Measurements from ENCODE around the gene FUNDC2.

FUNDC2 gene

GRCh38 chrX:155026727-155027508 lies at the start of gene FUNDC2:
TSS of gene FUNDC2 (plus strand) at chrX:155026844. CDS start at chrX:155026939, 95 bp downstream.
- in situ Hi-C loops (cut with MboI; ENCODE audit: low sequenced_read_pairs) = loop anchor here (25.0 kb wide), 1 partner anchor 890 kb away; the partner anchor contains the start of gene OPN1LW
- H3K36me3 ChIP-seq (replicated peaks) = no peaks in the 10 kb centered on the region
- peak; percentile 90 to 96 for DNase-seq (ENCODE audit: low spot score in 2 of 2)
- peak within 1 kb of the TSS; percentile 75 for H3K4me3 ChIP-seq
- peaks cover 10% of the 10 kb centered on the region for H3K4me1 ChIP-seq
- H3K9me3 ChIP-seq = no peaks in the 10 kb centered on the region
- no peaks in the 10 kb centered on the region for H3K27me3 ChIP-seq (ENCODE audit: low read depth)

- in situ Hi-C loops (cut with MboI; ENCODE audit: low sequenced_read_pairs) = loop anchor here (5.0 kb wide), 1 partner anchor 78 kb away; no protein-coding TSS in a partner anchor
- no peaks in the 10 kb centered on the region for H3K4me1 ChIP-seq
- H3K27me3 ChIP-seq (ENCODE audit: low read depth) = no peaks in the 10 kb centered on the region
- DNase-seq (ENCODE audit: low spot score in 2 of 2) = no peak
- no peaks in the 10 kb centered on the region for H3K36me3 ChIP-seq (replicated peaks)
- no peak overlapping the region for H3K4me3 ChIP-seq
- H3K9me3 ChIP-seq = no peaks in the 10 kb centered on the region
Observed at GRCh38 chrX:154979629-154980028, 47.0 kb upstream of the FUNDC2 start.

GRCh38 chrX:154980330-154981115 lies 46.1 kb upstream of the FUNDC2 start:
- Histone ChIP-seq H3K4me1 (no peaks in the 10 kb centered on the region), H3K4me3 (no peak overlapping the region), H3K27me3 (ENCODE audit: low read depth) (no peaks in the 10 kb centered on the region), H3K36me3 (replicated peaks) (no peaks in the 10 kb centered on the region), H3K9me3 (no peaks in the 10 kb centered on the region)
- in situ Hi-C loops (cut with MboI; ENCODE audit: low sequenced_read_pairs) = loop anchor here (5.0 kb wide), 1 partner anchor 77 kb away; no protein-coding TSS in a partner anchor
- peak; percentile 63 to 88 for DNase-seq (ENCODE audit: low spot score in 2 of 2)

- Histone ChIP-seq H3K36me3 (replicated peaks) (no peaks in the 10 kb centered on the region), H3K4me3 (no peak overlapping the region), H3K4me1 (no peaks in the 10 kb centered on the region), H3K27me3 (ENCODE audit: low read depth) (no peaks in the 10 kb centered on the region), H3K9me3 (no peaks in the 10 kb centered on the region)
- DNase-seq (ENCODE audit: low spot score in 2 of 2) = no peak
- in situ Hi-C loops (cut with MboI; ENCODE audit: low sequenced_read_pairs) = loop anchor here (5.0 kb wide), 1 partner anchor 76 kb away; no protein-coding TSS in a partner anchor
Observed at GRCh38 chrX:154981116-154981411, 45.6 kb upstream of the FUNDC2 start.

- Histone ChIP-seq H3K9me3 (no peaks in the 10 kb centered on the region), H3K36me3 (replicated peaks) (no peaks in the 10 kb centered on the region), H3K4me1 (no peaks in the 10 kb centered on the region), H3K27me3 (ENCODE audit: low read depth) (no peaks in the 10 kb centered on the region), H3K4me3 (no peak overlapping the region)
- in situ Hi-C loops (cut with MboI; ENCODE audit: low sequenced_read_pairs) = no loop called here
- no peak for DNase-seq (ENCODE audit: low spot score in 2 of 2)
Observed at GRCh38 chrX:154986826-154987575, 39.6 kb upstream of the FUNDC2 start.

GRCh38 chrX:154987940-154988339 lies 38.7 kb upstream of the FUNDC2 start:
- in situ Hi-C loops (cut with MboI; ENCODE audit: low sequenced_read_pairs) = no loop called here
- Histone ChIP-seq H3K36me3 (replicated peaks) (no peaks in the 10 kb centered on the region), H3K4me3 (no peak overlapping the region), H3K9me3 (no peaks in the 10 kb centered on the region), H3K27me3 (ENCODE audit: low read depth) (no peaks in the 10 kb centered on the region), H3K4me1 (no peaks in the 10 kb centered on the region)
- DNase-seq (ENCODE audit: low spot score in 2 of 2) = no peak

- no peaks in the 10 kb centered on the region for H3K36me3 ChIP-seq (replicated peaks)
- H3K4me1 ChIP-seq = no peaks in the 10 kb centered on the region
- no peaks in the 10 kb centered on the region for H3K9me3 ChIP-seq
- no peak overlapping the region for H3K4me3 ChIP-seq
- no peak for DNase-seq (ENCODE audit: low spot score in 2 of 2)
- H3K27me3 ChIP-seq (ENCODE audit: low read depth) = no peaks in the 10 kb centered on the region
- in situ Hi-C loops (cut with MboI; ENCODE audit: low sequenced_read_pairs) = no loop called here
Observed at GRCh38 chrX:154988719-154989118, 37.9 kb upstream of the FUNDC2 start.

GRCh38 chrX:154990496-154990895 lies 36.1 kb upstream of the FUNDC2 start:
- H3K27me3 ChIP-seq (ENCODE audit: low read depth) = no peaks in the 10 kb centered on the region
- no peaks in the 10 kb centered on the region for H3K4me1 ChIP-seq
- H3K36me3 ChIP-seq (replicated peaks) = no peaks in the 10 kb centered on the region
- in situ Hi-C loops (cut with MboI; ENCODE audit: low sequenced_read_pairs) = no loop called here
- no peak for DNase-seq (ENCODE audit: low spot score in 2 of 2)
- H3K4me3 ChIP-seq = no peak overlapping the region
- no peaks in the 10 kb centered on the region for H3K9me3 ChIP-seq

- in situ Hi-C loops (cut with MboI; ENCODE audit: low sequenced_read_pairs) = no loop called here
- no peaks in the 10 kb centered on the region for H3K9me3 ChIP-seq
- no peaks in the 10 kb centered on the region for H3K4me1 ChIP-seq
- no peak for DNase-seq (ENCODE audit: low spot score in 2 of 2)
- no peaks in the 10 kb centered on the region for H3K36me3 ChIP-seq (replicated peaks)
- no peak overlapping the region for H3K4me3 ChIP-seq
- no peaks in the 10 kb centered on the region for H3K27me3 ChIP-seq (ENCODE audit: low read depth)
Observed at GRCh38 chrX:154991039-154991438, 35.6 kb upstream of the FUNDC2 start.

GRCh38 chrX:154991476-154991875 lies 35.2 kb upstream of the FUNDC2 start:
- no peaks in the 10 kb centered on the region for H3K4me1 ChIP-seq
- no peak overlapping the region for H3K4me3 ChIP-seq
- in situ Hi-C loops (cut with MboI; ENCODE audit: low sequenced_read_pairs) = no loop called here
- H3K36me3 ChIP-seq (replicated peaks) = no peaks in the 10 kb centered on the region
- DNase-seq (ENCODE audit: low spot score in 2 of 2) = no peak
- no peaks in the 10 kb centered on the region for H3K27me3 ChIP-seq (ENCODE audit: low read depth)
- H3K9me3 ChIP-seq = no peaks in the 10 kb centered on the region

GRCh38 chrX:154998204-154998880 lies 28.3 kb upstream of the FUNDC2 start:
- Histone ChIP-seq H3K27me3 (ENCODE audit: low read depth) (no peaks in the 10 kb centered on the region), H3K9me3 (no peaks in the 10 kb centered on the region), H3K36me3 (replicated peaks) (no peaks in the 10 kb centered on the region), H3K4me1 (no peaks in the 10 kb centered on the region; the same call in 1 of the 2 replicates), H3K4me3 (no peak overlapping the region)
- in situ Hi-C loops (cut with MboI; ENCODE audit: low sequenced_read_pairs) = no loop called here
- no peak for DNase-seq (ENCODE audit: low spot score in 2 of 2)

- H3K36me3 ChIP-seq (replicated peaks) = no peaks in the 10 kb centered on the region
- H3K9me3 ChIP-seq = no peaks in the 10 kb centered on the region
- DNase-seq (ENCODE audit: low spot score in 2 of 2) = no peak
- no peaks in the 10 kb centered on the region; the same call in 1 of the 2 replicates for H3K4me1 ChIP-seq
- no peak overlapping the region for H3K4me3 ChIP-seq
- H3K27me3 ChIP-seq (ENCODE audit: low read depth) = no peaks in the 10 kb centered on the region
- in situ Hi-C loops (cut with MboI; ENCODE audit: low sequenced_read_pairs) = no loop called here
Observed at GRCh38 chrX:155000841-155001240, 25.8 kb upstream of the FUNDC2 start.

- Histone ChIP-seq H3K36me3 (replicated peaks) (no peaks in the 10 kb centered on the region), H3K27me3 (ENCODE audit: low read depth) (no peaks in the 10 kb centered on the region), H3K9me3 (no peaks in the 10 kb centered on the region)
Observed at GRCh38 chrX:155001873-155002272, 24.8 kb upstream of the FUNDC2 start.

More at GRCh38 chrX:155001873-155002272, 24.8 kb upstream of the FUNDC2 start:
- Histone ChIP-seq H3K4me1 (no peaks in the 10 kb centered on the region; the same call in 1 of the 2 replicates), H3K4me3 (no peak overlapping the region)
- in situ Hi-C loops (cut with MboI; ENCODE audit: low sequenced_read_pairs) = no loop called here
- DNase-seq (ENCODE audit: low spot score in 2 of 2) = no peak

Measured in HAP-1 (cell line).